ENCODE data around the gene WDR35. TPM values are rescaled to one million over a fixed set of nuclear protein-coding genes. Genes with fewer than 3 reads are reported as not detected.
"Not testable (repeated sequence)": the region's sequence is repeated elsewhere in the genome, so short reads cannot be mapped to it uniquely, and the experiment has no call there.

The WDR35 gene
- total RNA-seq, 1 experiment from 2014 or later: 27.9 TPM

DNA sequence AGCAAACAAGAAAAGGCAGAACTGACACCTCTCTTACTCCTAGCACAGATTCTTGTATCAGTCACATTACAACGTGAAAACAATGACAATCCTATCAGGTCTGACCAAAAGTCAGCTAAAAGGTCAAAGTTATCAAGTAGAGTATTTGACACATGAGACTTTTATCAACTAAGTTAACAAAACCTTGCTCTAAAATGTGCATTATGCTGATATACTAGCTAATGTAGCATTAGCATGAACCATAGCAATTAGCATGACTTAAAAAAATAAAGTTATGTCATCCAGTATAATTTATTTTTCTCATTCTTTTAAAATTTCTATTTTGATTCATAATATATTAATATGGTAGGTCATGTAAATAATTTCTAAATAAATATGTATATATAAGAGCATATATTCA, 46.7 kb downstream of the WDR35 start:
- no peak for DNase-seq (ENCODE audit: extremely low read depth, low read depth)

GRCh38 chr2:19942199-19942598, 47.7 kb downstream of the WDR35 start:
- DNase-seq (ENCODE audit: extremely low read depth, low read depth): no peak

DNA sequence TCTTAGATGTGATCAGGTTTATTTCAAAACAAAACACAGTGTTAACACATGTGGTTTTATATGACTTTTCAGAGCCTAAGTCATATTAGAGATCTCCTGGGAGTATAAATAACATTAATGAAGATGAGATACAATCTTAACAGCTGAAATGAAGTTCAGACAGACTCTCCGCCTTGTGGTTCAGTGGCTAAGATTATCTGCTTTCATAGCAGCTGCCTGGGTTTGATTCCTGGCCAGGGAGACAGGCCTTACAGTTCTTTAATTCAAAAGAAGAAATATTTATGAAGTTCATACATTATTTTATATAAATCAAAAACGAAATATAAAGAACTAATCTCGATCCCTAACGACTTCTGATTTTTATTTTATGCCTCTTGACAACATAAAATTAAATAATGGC, 52.9 kb downstream of the WDR35 start:
- DNase-seq (ENCODE audit: extremely low read depth, low read depth): no peak

DNA sequence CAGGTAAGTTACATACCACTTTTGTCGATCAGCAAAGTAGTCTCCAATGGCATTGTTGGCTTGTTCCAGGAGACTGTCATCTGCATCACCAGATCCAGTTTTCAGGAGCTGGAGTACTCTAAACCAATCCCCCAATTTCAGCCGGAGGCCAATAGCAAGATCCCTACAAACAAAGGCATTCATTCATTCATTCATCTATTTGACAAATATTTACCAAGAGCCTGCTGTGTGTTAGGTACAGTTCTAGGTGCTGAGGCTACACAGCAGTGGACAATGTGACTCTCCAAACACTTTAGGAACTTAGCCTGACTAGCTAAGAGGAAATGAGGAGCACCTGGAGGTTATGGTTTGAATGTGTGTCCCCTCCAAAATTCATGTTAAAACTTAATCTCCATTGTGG, 53.7 kb downstream of the WDR35 start:
- no peak for DNase-seq (ENCODE audit: extremely low read depth, low read depth)

GRCh38 chr2:19933351-19933981, 56.4 kb downstream of the WDR35 start:
- peak; percentile 92 for DNase-seq (ENCODE audit: extremely low read depth, low read depth)

DNA sequence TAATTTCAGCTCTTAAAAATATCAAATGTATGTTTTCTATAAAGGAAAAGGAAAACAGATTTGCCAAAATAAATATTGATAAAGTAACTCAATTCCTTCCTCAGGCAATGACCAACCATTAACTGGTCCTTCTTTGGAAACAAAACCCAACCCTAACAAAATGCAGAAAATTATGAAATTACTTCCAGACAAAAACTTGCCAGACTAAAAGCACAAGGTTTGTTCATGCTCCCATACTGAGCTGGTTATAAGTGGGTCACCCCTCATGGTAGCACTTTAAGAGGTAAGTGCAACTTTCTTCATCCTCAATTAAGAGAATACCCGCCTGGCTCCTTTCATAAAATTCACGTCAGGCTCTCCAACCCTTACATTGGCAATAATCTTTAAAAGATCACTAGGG, 57.0 kb downstream of the WDR35 start:
- DNase-seq (ENCODE audit: extremely low read depth, low read depth): no peak

GRCh38 chr2:19929226-19929625, 60.7 kb downstream of the WDR35 start:
- no peak for DNase-seq (ENCODE audit: extremely low read depth, low read depth)

GRCh38 chr2:19927816-19928215, 62.1 kb downstream of the WDR35 start:
- not testable (repeated sequence) for DNase-seq (ENCODE audit: extremely low read depth, low read depth)

- DNase-seq (ENCODE audit: extremely low read depth, low read depth): not testable (repeated sequence)
Measured at GRCh38 chr2:19924526-19924925, 65.4 kb downstream of the WDR35 start.

GRCh38 chr2:19922188-19922587, 67.7 kb downstream of the WDR35 start:
- not testable (repeated sequence) for DNase-seq (ENCODE audit: extremely low read depth, low read depth)

DNA sequence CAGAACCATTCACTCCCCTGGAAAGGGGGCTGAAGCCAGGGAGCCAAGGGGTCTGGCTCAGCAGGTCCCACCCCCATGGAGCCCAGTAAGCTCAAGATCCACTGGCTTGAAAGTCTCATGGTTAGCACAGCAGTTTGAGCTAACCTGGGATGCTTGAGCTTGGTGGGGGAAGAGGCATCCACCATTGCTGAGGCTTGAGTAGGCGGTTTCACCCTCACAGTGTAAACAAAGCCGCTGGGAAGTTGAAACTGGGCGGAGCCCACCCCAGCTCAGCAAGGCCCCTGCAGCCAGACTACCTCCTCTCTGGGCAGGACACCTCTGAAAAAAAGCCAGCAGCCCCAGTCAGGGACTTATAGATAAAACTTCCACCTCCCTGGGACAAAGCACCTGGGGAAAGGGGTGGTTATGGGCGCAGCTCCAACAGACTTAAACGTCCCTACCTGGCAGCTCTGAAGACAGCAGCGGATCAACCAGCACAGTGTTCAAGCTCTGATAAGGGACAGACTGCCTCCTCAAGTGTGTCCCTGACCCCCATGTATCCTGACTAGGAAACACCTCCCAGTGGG, 73.4 kb downstream of the WDR35 start:
- DNase-seq (ENCODE audit: extremely low read depth, low read depth): no peak

DNA sequence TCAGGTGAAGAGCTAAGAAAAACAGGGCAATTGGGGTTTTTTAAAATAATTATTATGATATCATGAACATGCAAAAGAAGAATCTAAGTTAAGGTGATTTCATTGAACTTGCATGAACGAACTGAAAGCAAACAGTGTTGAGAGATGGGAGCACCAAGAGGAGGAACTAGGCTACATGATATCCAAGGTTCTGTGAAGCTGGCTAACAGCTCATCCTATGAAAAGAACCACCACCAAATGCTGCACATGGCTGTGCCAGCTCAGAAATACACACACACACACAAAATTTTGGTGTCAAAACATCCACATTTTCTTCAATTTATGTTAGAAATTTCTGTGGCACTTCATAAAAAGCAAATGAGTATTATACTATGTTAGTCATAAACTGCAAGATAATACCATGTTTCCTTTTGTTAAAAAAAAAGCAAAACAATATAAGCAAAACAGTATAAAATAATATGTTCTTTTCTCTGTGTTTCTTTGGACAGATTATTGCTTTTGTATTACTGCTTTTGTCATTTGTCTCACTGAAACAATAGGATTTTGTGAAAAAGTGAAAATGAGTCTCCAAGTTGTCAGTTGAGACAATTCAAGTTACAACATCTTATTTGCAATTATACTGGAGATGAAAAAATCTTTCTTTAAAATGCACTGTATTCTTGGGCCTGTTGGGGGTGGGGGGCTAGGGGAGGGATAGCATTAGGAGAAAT, 75.5 kb downstream of the WDR35 start:
- DNase-seq (ENCODE audit: extremely low read depth, low read depth): no peak

- peak; percentile 86 for DNase-seq (ENCODE audit: extremely low read depth, low read depth)
Measured at GRCh38 chr2:19911808-19912509, 77.9 kb downstream of the WDR35 start.

- no peak for DNase-seq (ENCODE audit: extremely low read depth, low read depth)
Measured at GRCh38 chr2:19902216-19902740, 87.6 kb downstream of the WDR35 start.

DNA sequence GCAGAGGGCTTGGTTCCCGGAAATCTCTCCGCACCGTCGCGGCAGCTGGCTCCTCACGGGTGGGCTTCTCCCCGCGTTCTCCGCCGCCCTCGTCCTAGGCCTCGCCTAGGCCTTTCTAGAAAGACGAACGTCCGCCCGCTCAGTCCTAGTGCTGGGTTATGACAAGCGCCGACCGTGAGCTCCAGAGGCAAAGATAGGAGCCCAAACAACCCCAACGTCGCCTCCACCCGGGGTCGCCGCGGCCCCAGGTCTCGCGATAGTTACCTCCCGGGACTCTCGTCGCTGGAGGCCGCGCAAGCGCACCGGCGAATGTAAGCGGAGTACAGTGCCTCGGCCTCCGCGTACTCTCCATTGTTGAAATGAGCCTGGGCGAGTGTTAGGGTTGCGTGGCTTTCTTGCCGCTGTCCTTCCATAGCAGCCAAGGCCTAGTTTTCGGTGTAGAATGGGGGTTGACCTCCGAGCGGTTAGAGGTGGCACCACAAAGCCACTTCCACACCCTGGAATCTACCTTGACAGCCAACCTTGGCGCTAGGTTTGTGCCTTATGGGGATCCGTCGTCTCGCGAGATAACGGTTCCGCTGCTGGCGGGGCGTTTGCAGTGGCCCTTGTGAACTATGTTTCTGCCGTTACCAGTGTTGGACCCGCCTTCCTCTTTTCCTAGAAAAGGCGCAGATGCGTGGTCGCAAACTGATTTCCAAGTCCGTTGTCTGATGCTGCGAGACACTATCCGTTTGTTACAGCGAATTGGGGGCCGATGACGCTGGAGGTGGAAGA, 88.3 kb downstream of the WDR35 start, which contains the start of gene TTC32:
TSS of gene TTC32 (minus strand) at position 542 of the 774 bp plus-strand sequence. CDS start at position 413, 129 bp downstream.
- DNase-seq (ENCODE audit: extremely low read depth, low read depth): peak; percentile 92

DNA sequence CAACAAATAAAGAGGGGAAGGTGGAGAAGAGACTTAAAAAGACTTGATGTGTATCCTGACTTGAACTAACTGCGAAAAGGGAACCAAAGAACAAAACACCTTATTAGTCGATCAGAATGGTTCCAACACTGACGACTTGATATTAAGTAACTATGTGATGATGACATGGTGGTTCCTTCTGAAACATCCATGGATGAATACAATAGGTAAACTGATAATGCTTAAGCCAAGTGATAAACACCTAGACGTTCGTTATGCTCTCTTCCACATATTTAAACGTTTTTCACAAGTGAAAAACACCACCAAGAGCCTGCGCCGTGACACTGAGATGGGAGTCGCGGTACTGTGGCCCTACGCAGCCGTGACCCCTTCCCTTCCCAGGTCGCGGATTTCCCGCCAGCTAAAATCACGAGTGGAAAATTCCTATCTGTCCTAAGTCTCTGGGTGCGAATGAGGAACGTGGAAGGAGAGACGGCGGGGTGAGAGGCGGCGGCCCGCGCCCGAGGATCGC, 88.9 kb downstream of the WDR35 start:
- DNase-seq (ENCODE audit: extremely low read depth, low read depth): no peak

GRCh38 chr2:19899985-19900930, 89.6 kb downstream of the WDR35 start:
- DNase-seq (ENCODE audit: extremely low read depth, low read depth): no peak

GRCh38 chr2:19898592-19899329, 91.1 kb downstream of the WDR35 start:
- no peak for DNase-seq (ENCODE audit: extremely low read depth, low read depth)

All from NCI-H460 (cell line).